IMR-90 (cell line): ENCODE results near the gene SCGB1C1. TPM values are rescaled to one million over a fixed set of nuclear protein-coding genes. Genes with fewer than 3 reads are reported as not detected.

Experiments used
- ATAC-seq: fragments of 200-7000 bp; cut with Tn5 transposase; 2 replicates; pipeline ENCODE4 v1.9.1; 2020; ENCODE audit warnings: low read depth, mild to moderate bottlenecking, moderate library complexity
- BruUV-seq: library from RNA; stranded (reverse); fragments of 400-500 nt; replicated peaks from 2 replicates; lab custom pipeline; 2021; lab: Mats Ljungman, UMichigan
- CTCF ChIA-PET: fragments of 300-600 bp; formaldehyde crosslinking; extraction: SDS; loops from one replicate; lab custom pipeline; 2021; ENCODE audit warnings: antibody characterized with exemption; lab: Yijun Ruan, JAX
- POLR2A ChIA-PET: fragments of 300-600 bp; sonication (Branson Sonifier 250); formaldehyde crosslinking; loops from one replicate; lab custom pipeline; 2022; ENCODE audit warnings: antibody characterized with exemption; ENCODE audit not compliant: unreplicated experiment; lab: Charles Lee
- DNase-seq: peaks from one replicate; pipeline ENCODE4 v3.0.0; 2013
- H2AFZ ChIP-seq: replicated peaks from 2 replicates; pipeline ENCODE3; 2013; ENCODE audit warnings: low read length, mild to moderate bottlenecking; ENCODE audit not compliant: poor library complexity
- H2AK5ac ChIP-seq: 2 replicates; pipeline ENCODE4 v1.6.1; 2013; ENCODE audit warnings: low read depth, low read length, inconsistent platforms
- H2AK9ac ChIP-seq: replicated peaks from 2 replicates; pipeline ENCODE3; 2013; ENCODE audit warnings: mild to moderate bottlenecking, low read depth, low read length, moderate library complexity; ENCODE audit not compliant: poor library complexity
- H2BK120ac ChIP-seq: 2 replicates; pipeline ENCODE4 v1.6.1; 2013; ENCODE audit warnings: low read depth, low read length, inconsistent platforms
- H2BK15ac ChIP-seq: 3 replicates; pipeline ENCODE4 v1.6.1; 2013; ENCODE audit warnings: low read depth, low read length, inconsistent platforms
- H2BK20ac ChIP-seq: 2 replicates; pipeline ENCODE4 v1.6.1; 2013; ENCODE audit warnings: low read depth, mild to moderate bottlenecking, inconsistent platforms, low read length, moderate library complexity
- H2BK5ac ChIP-seq: 2 replicates; pipeline ENCODE4 v1.6.1; 2013; ENCODE audit warnings: mild to moderate bottlenecking, low read depth, low read length, inconsistent platforms; ENCODE audit not compliant: poor library complexity, severe bottlenecking
- H3K14ac ChIP-seq: replicated peaks from 2 replicates; pipeline ENCODE4 v1.6.1; 2013; ENCODE audit warnings: low read depth, low read length, inconsistent platforms
- H3K18ac ChIP-seq: 2 replicates; pipeline ENCODE4 v1.6.1; 2013; ENCODE audit warnings: low read depth, low read length, control low read depth
- H3K23ac ChIP-seq: 2 replicates; pipeline ENCODE4 v1.6.1; 2013; ENCODE audit warnings: low read depth, low read length, inconsistent platforms
- H3K27ac ChIP-seq: 2 replicates; pipeline ENCODE4 v1.5.1; 2013; ENCODE audit warnings: mild to moderate bottlenecking, control low read depth, low read length; ENCODE audit not compliant: insufficient read depth
- H3K27me3 ChIP-seq: 2 replicates; pipeline ENCODE4 v1.6.1; 2013; ENCODE audit warnings: low read length; ENCODE audit not compliant: control insufficient read depth, insufficient read depth
- H3K36me3 ChIP-seq: 2 replicates; pipeline ENCODE4 v1.6.1; 2013; ENCODE audit warnings: low read length, mixed read lengths; ENCODE audit not compliant: control insufficient read depth, insufficient read depth
- H3K4ac ChIP-seq: 2 replicates; pipeline ENCODE4 v1.6.1; 2013; ENCODE audit warnings: low read depth, low read length, inconsistent platforms
- H3K4me1 ChIP-seq: 2 replicates; pipeline ENCODE4 v1.6.1; 2013; ENCODE audit warnings: low read length, mixed read lengths; ENCODE audit not compliant: control insufficient read depth, insufficient read depth
- H3K4me2 ChIP-seq: 2 replicates; pipeline ENCODE4 v1.6.1; 2013; ENCODE audit warnings: low read depth, mild to moderate bottlenecking, control low read depth, low read length, moderate library complexity
- H3K4me3 ChIP-seq: 2 replicates; pipeline ENCODE4 v1.5.1; 2013; ENCODE audit warnings: low read depth, mild to moderate bottlenecking, control low read depth, low read length, moderate library complexity; ENCODE audit not compliant: insufficient read depth
- H3K56ac ChIP-seq: 2 replicates; pipeline ENCODE4 v1.6.1; 2013; ENCODE audit warnings: low read length, inconsistent platforms; ENCODE audit not compliant: insufficient read depth; ENCODE audit errors: extremely low read depth
- H3K79me1 ChIP-seq, 2 experiments: 2 replicates each; pipeline ENCODE4 v1.6.1; 2013; ENCODE audit warnings: low read length in 2 of 2, inconsistent platforms in 1 of 2, low read depth in 1 of 2
- H3K9ac ChIP-seq: 2 replicates; pipeline ENCODE4 v1.6.1; 2013; ENCODE audit warnings: low read depth, low read length, control low read depth
- H3K9me1 ChIP-seq: 2 replicates; pipeline ENCODE4 v1.6.1; 2013; ENCODE audit warnings: low read length, inconsistent platforms; ENCODE audit not compliant: insufficient read depth
- H3K9me3 ChIP-seq: 2 replicates; pipeline ENCODE4 v1.6.1; 2013; ENCODE audit warnings: low read length; ENCODE audit not compliant: control insufficient read depth, insufficient read depth
- H4K20me1 ChIP-seq: 2 replicates; pipeline ENCODE4 v1.6.1; 2013; ENCODE audit warnings: low read length, inconsistent platforms; ENCODE audit not compliant: insufficient read depth
- H4K5ac ChIP-seq: 2 replicates; pipeline ENCODE4 v1.6.1; 2013; ENCODE audit warnings: mild to moderate bottlenecking, low read depth, low read length, control low read depth
- H4K8ac ChIP-seq, 2 experiments: 2 replicates each; pipeline ENCODE4 v1.6.1; 2013; ENCODE audit warnings: low read depth in 2 of 2, low read length in 2 of 2, control low read depth in 1 of 2, inconsistent platforms in 1 of 2
- H4K91ac ChIP-seq: 2 replicates; pipeline ENCODE4 v1.6.1; 2013; ENCODE audit warnings: low read depth, low read length, inconsistent platforms; ENCODE audit not compliant: insufficient read depth
- BHLHE40 ChIP-seq: fragments of 150-350 bp; IDR thresholded peaks from 2 replicates; pipeline ENCODE4 v1.6.1; 2016; ENCODE audit warnings: mild to moderate bottlenecking, low read depth, low read length
- CEBPB ChIP-seq: IDR thresholded peaks from 2 replicates; pipeline ENCODE4 v1.6.1; 2012; ENCODE audit warnings: low read depth, low read length, improper control_type of control experiment
- CHD1 ChIP-seq: IDR thresholded peaks from 2 replicates; pipeline ENCODE4 v1.6.1; 2012; ENCODE audit warnings: low read depth, low read length, improper control_type of control experiment
- FOS ChIP-seq: fragments of 150-350 bp; IDR thresholded peaks from 2 replicates; pipeline ENCODE4 v1.6.1; 2016; ENCODE audit warnings: low read depth, low read length
- MAFK ChIP-seq: IDR thresholded peaks from 2 replicates; pipeline ENCODE4 v1.6.1; 2012; ENCODE audit warnings: low read depth, low read length, improper control_type of control experiment
- MAZ ChIP-seq: IDR thresholded peaks from 2 replicates; pipeline ENCODE4 v1.6.1; 2012; ENCODE audit warnings: low read depth, mild to moderate bottlenecking, low read length, improper control_type of control experiment, moderate library complexity, borderline replicate concordance
- MXI1 ChIP-seq: IDR thresholded peaks from 2 replicates; pipeline ENCODE4 v1.6.1; 2012; ENCODE audit warnings: low read depth, mild to moderate bottlenecking, low read length, moderate library complexity, borderline replicate concordance
- NFE2L2 ChIP-seq: fragments of 150-350 bp; IDR thresholded peaks from 2 replicates; pipeline ENCODE4 v1.6.1; 2016; ENCODE audit warnings: low read depth, mild to moderate bottlenecking, low read length
- POLR2A ChIP-seq: IDR thresholded peaks from 2 replicates; pipeline ENCODE4 v1.6.1; 2012; ENCODE audit warnings: mild to moderate bottlenecking, low read depth, low read length
- RAD21 ChIP-seq: IDR thresholded peaks from 2 replicates; pipeline ENCODE4 v1.6.1; 2012; ENCODE audit warnings: low read length, improper control_type of control experiment
- RCOR1 ChIP-seq: IDR thresholded peaks from 2 replicates; pipeline ENCODE4 v1.6.1; 2012; ENCODE audit warnings: mild to moderate bottlenecking, low read length, improper control_type of control experiment; ENCODE audit not compliant: insufficient replicate concordance
- RFX5 ChIP-seq: IDR thresholded peaks from 2 replicates; pipeline ENCODE4 v1.8.0; 2012; ENCODE audit warnings: low read depth, mild to moderate bottlenecking, low read length, moderate library complexity
- SMC3 ChIP-seq: fragments of 150-350 bp; IDR thresholded peaks from 2 replicates; pipeline ENCODE4 v1.6.1; 2016; ENCODE audit warnings: low read depth, mild to moderate bottlenecking, antibody characterized with exemption, low read length, moderate library complexity
- WGBS, 2 experiments: methylation state at CpG; one replicate each; pipeline versions ENCODE4 v1.1.5 to v1.1.7; 2013; ENCODE audit warnings: missing lambda C conversion rate in 2 of 2; ENCODE audit not compliant: insufficient read length in 1 of 2; ENCODE audit errors: extremely low coverage in 2 of 2; 5-methylcytosine and 5-hydroxymethylcytosine counted together
- dilution Hi-C: fragments of 300-500 bp; cut with HindIII; formaldehyde crosslinking; loops from one replicate; pipeline ENCODE4 v1.14.3; 2018; ENCODE audit warnings: low sequenced_read_pairs; ENCODE audit not compliant: unreplicated experiment
- in situ Hi-C: fragments of 300-500 bp; cut with MboI; formaldehyde crosslinking; loops from 3 replicates; pipeline ENCODE4 v1.14.3; 2019; ENCODE audit warnings: low sequenced_read_pairs, inconsistent platforms, mixed read lengths
- intact Hi-C: fragments of 100-400 bp; cut with micrococcal nuclease; formaldehyde crosslinking; loops from 2 replicates; pipeline ENCODE4 v1.10.0; 2022
- polyA plus RNA-seq, 3 experiments: library from polyadenylated mRNA; depleted of rRNA; stranded (reverse); fragments of >200 nt; gene quantifications; 2 replicates each; pipeline ENCODE4 v1.2.3, GENCODE V29; 2012; ENCODE audit warnings: low replicate concordance in 1 of 3
- total RNA-seq: library from RNA; depleted of rRNA; stranded (reverse); fragments of >200 nt; gene quantifications from 2 replicates; pipeline ENCODE4 v1.2.3, GENCODE V29; 2012
- TF ChIP-seq, protein P1 (sequence below): fragments of 150-350 bp; IDR thresholded peaks from 2 replicates; pipeline ENCODE4 v1.6.1; 2016; ENCODE audit warnings: low read depth, mild to moderate bottlenecking, low read length, moderate library complexity, borderline replicate concordance
- TF ChIP-seq, protein P2 (sequence below): conservative IDR thresholded peaks from 2 replicates; pipeline ENCODE4 v1.5.1; 2012; ENCODE audit warnings: mild to moderate bottlenecking, low read depth, low read length, improper control_type of control experiment
- TF ChIP-seq, protein P3 (sequence below): fragments of 150-350 bp; IDR thresholded peaks from 2 replicates; pipeline ENCODE4 v1.6.1; 2017; ENCODE audit warnings: mild to moderate bottlenecking, antibody characterized with exemption, low read length, low read depth

Gene SCGB1C1
- total and polyA plus RNA-seq, 2 of the 4 experiments (the other 2 are of a cell fraction) = not detected

DNA sequence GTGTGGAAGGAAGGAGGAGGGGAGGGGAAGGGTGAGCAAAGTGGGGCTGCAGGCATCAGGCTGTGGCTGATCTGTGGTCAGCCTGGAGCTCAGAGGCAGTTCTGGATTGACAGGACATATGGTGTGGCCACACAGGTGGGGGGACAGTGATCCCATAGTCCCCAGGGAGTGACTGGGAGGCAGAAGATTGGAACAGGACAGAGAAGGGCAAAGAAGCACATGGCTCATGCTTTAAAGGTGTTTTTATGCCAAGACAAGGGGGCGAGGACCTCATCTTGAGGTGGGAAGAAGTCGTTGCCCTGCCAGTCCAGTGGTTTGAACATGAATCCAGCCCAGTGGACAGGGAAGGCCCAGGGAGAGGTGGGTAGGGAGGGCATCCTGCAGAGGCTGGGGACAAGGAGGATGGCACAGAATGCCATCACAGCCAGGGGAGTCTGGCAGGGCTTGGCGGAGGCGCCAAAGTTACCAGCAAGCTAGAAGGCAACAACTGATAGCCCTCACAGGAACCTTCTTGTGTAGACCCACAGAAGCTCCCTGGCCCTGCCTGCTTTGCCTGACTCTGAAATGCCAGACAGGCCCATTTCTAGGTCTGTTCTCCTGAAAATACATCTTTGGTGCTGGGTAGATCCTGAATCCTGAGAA is 11.2 kb downstream of the SCGB1C1 start:
- Histone ChIP-seq H4K20me1 (peaks cover 70% of the 10 kb centered on the region), H4K5ac (no peak overlapping the region), H3K4me2 (no peak overlapping the region), H4K91ac (no peak overlapping the region), H3K14ac (no peak overlapping the region), H3K27ac (no peak overlapping the region), H4K8ac (no peak overlapping the region), H2BK15ac (no peak overlapping the region), H2BK20ac (no peak overlapping the region), H2BK5ac (no peak overlapping the region), H3K36me3 (peaks cover 45% of the 10 kb centered on the region), H2AFZ (no peak overlapping the region), H3K23ac (no peak overlapping the region), H2AK5ac (no peak overlapping the region), H3K18ac (no peak overlapping the region), H3K4ac (no peak overlapping the region), H3K27me3 (no peaks in the 10 kb centered on the region), H3K56ac (no peak overlapping the region), H3K9me3 (no peaks in the 10 kb centered on the region), H3K9me1 (peaks cover 28% of the 10 kb centered on the region), H3K9ac (no peak overlapping the region), H2AK9ac (no peak overlapping the region), H2BK120ac (no peak overlapping the region), H3K4me1 (peaks cover 9% of the 10 kb centered on the region; the same call in 1 of the 2 replicates), H3K4me3 (no peak overlapping the region), H3K79me1 (peaks cover 31 to 76% of the 10 kb centered on the region in 2 experiments; a peak in 3 of 4 replicates)
- DNase-seq (no peak), ATAC-seq (no peak)
- 93% methylated on average over 3 of the region's 4 CpGs; no CpG with 5 or more reads in 1 of the 2 experiments for WGBS, 2 experiments
- BruUV-seq = no TSS peak
- ChIA-PET CTCF (interaction anchor here (0.6 kb wide), 1 partner anchor 97 kb away, joined by 3 read pairs; no protein-coding TSS in a partner anchor), POLR2A (no interaction called here)
- in situ Hi-C loops = no loop called here
- TF ChIP-seq RFX5 = no peak
- no peak for TF ChIP-seq FOS
- TF ChIP-seq, protein P1, sequence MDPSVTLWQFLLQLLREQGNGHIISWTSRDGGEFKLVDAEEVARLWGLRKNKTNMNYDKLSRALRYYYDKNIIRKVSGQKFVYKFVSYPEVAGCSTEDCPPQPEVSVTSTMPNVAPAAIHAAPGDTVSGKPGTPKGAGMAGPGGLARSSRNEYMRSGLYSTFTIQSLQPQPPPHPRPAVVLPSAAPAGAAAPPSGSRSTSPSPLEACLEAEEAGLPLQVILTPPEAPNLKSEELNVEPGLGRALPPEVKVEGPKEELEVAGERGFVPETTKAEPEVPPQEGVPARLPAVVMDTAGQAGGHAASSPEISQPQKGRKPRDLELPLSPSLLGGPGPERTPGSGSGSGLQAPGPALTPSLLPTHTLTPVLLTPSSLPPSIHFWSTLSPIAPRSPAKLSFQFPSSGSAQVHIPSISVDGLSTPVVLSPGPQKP = no peak
- TF ChIP-seq CHD1 = no peak
- no peak for TF ChIP-seq BHLHE40
- TF ChIP-seq NFE2L2 = no peak
- TF ChIP-seq, protein P2, sequence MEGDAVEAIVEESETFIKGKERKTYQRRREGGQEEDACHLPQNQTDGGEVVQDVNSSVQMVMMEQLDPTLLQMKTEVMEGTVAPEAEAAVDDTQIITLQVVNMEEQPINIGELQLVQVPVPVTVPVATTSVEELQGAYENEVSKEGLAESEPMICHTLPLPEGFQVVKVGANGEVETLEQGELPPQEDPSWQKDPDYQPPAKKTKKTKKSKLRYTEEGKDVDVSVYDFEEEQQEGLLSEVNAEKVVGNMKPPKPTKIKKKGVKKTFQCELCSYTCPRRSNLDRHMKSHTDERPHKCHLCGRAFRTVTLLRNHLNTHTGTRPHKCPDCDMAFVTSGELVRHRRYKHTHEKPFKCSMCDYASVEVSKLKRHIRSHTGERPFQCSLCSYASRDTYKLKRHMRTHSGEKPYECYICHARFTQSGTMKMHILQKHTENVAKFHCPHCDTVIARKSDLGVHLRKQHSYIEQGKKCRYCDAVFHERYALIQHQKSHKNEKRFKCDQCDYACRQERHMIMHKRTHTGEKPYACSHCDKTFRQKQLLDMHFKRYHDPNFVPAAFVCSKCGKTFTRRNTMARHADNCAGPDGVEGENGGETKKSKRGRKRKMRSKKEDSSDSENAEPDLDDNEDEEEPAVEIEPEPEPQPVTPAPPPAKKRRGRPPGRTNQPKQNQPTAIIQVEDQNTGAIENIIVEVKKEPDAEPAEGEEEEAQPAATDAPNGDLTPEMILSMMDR = no peak
- no peak for TF ChIP-seq MXI1
- TF ChIP-seq RCOR1 = no peak
- no peak for TF ChIP-seq SMC3
- no peak for TF ChIP-seq MAFK
- no peak for TF ChIP-seq MAZ
- TF ChIP-seq, protein P3, sequence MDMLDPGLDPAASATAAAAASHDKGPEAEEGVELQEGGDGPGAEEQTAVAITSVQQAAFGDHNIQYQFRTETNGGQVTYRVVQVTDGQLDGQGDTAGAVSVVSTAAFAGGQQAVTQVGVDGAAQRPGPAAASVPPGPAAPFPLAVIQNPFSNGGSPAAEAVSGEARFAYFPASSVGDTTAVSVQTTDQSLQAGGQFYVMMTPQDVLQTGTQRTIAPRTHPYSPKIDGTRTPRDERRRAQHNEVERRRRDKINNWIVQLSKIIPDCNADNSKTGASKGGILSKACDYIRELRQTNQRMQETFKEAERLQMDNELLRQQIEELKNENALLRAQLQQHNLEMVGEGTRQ = no peak
- TF ChIP-seq RAD21 = no peak
- no peak for TF ChIP-seq CEBPB
- no peak for TF ChIP-seq POLR2A
- dilution Hi-C loops = no loop called here
- intact Hi-C loops = no loop called here
